H1 (cell line): ENCODE data around the gene RALGDS. TPM values are rescaled to one million over a fixed set of nuclear protein-coding genes. Genes with fewer than 3 reads are reported as not detected.

Experiments used
- CTCF ChIA-PET: fragments of 300-600 bp; sonication (Branson Sonifier 250); formaldehyde crosslinking; loops from one replicate; lab custom pipeline; 2021; ENCODE audit not compliant: partially characterized antibody; lab: Charles Lee
- POLR2A ChIA-PET: fragments of 300-600 bp; sonication (Branson Sonifier 250); formaldehyde crosslinking; loops from one replicate; lab custom pipeline; 2021; ENCODE audit warnings: inconsistent platforms; ENCODE audit not compliant: partially characterized antibody; lab: Charles Lee
- DNase-seq, 2 experiments: peaks; one replicate each; pipeline versions ENCODE4 v3.0.0 to v3.0.0-alpha.2; 2010 to 2022; ENCODE audit warnings: low spot score in 2 of 2, low read depth in 1 of 2, mixed read lengths in 1 of 2
- FAIRE-seq: peaks from 2 replicates; lab custom pipeline; 2011; peaks lifted over from hg19 to GRCh38; lab: Jason Lieb, UNC
- H2AFZ ChIP-seq: 2 replicates; pipeline ENCODE4 v1.8.1; 2012; ENCODE audit warnings: low read length, inconsistent platforms
- H2AK5ac ChIP-seq: 2 replicates; pipeline ENCODE4 v1.6.1; 2013; ENCODE audit warnings: low read depth, low read length
- H2BK120ac ChIP-seq: replicated peaks from 2 replicates; pipeline ENCODE3; 2013; ENCODE audit warnings: low read depth, low read length, inconsistent platforms
- H2BK12ac ChIP-seq: 2 replicates; pipeline ENCODE4 v1.6.1; 2013; ENCODE audit warnings: low read depth, low read length
- H2BK15ac ChIP-seq: 2 replicates; pipeline ENCODE4 v1.6.1; 2013; ENCODE audit warnings: low read length
- H2BK20ac ChIP-seq: 2 replicates; pipeline ENCODE4 v1.6.1; 2013; ENCODE audit warnings: low read length
- H2BK5ac ChIP-seq: 2 replicates; pipeline ENCODE4 v1.6.1; 2013; ENCODE audit warnings: low read depth, low read length
- H3K14ac ChIP-seq: 2 replicates; pipeline ENCODE4 v1.6.1; 2013; ENCODE audit warnings: inconsistent platforms; ENCODE audit not compliant: insufficient read length
- H3K18ac ChIP-seq: 2 replicates; pipeline ENCODE4 v1.6.1; 2013; ENCODE audit warnings: low read length; ENCODE audit errors: extremely low read depth
- H3K23ac ChIP-seq: 2 replicates; pipeline ENCODE4 v1.6.1; 2013; ENCODE audit warnings: inconsistent platforms; ENCODE audit not compliant: insufficient read length
- H3K23me2 ChIP-seq: 2 replicates; pipeline ENCODE4 v1.6.1; 2013; ENCODE audit warnings: low read depth, low read length
- H3K27ac ChIP-seq: 2 replicates; pipeline ENCODE4 v1.6.1; 2011; ENCODE audit warnings: low read depth, low read length, inconsistent platforms
- H3K27me3 ChIP-seq, 4 experiments: replicated peaks in 1 of 4; 1 replicate in 1 of 4; 2 replicates in 3 of 4; pipeline versions ENCODE4 v1.6.1 to v1.8.1; 2011 to 2013; ENCODE audit warnings: low read length in 3 of 4, mild to moderate bottlenecking in 3 of 4, inconsistent platforms in 2 of 4, mixed read lengths in 2 of 4, moderate library complexity in 1 of 4; ENCODE audit not compliant: control insufficient read depth in 3 of 4, insufficient read depth in 3 of 4; ENCODE audit errors: extremely low read depth in 1 of 4
- H3K36me3 ChIP-seq, 4 experiments: 2 replicates each; pipeline versions ENCODE4 v1.6.1 to v1.8.1; 2011 to 2013; ENCODE audit warnings: mild to moderate bottlenecking in 4 of 4, low read length in 3 of 4, moderate library complexity in 2 of 4, control low read depth in 1 of 4, inconsistent platforms in 1 of 4; ENCODE audit not compliant: insufficient read depth in 4 of 4, control insufficient read depth in 2 of 4
- H3K4ac ChIP-seq: replicated peaks from 2 replicates; pipeline ENCODE3; 2013; ENCODE audit warnings: low read length, low read depth, mixed read lengths, inconsistent platforms; ENCODE audit not compliant: insufficient read length
- H3K4me1 ChIP-seq, 4 experiments: replicated peaks in 1 of 4; 1 replicate in 1 of 4; 2 replicates in 3 of 4; pipeline versions ENCODE4 v1.6.1 to v1.8.1; 2011 to 2013; ENCODE audit warnings: low read length in 3 of 4, inconsistent platforms in 2 of 4, mixed read lengths in 1 of 4; ENCODE audit not compliant: insufficient read depth in 4 of 4, control insufficient read depth in 3 of 4
- H3K4me2 ChIP-seq, 2 experiments: 2 replicates each; pipeline versions ENCODE4 v1.6.1 to v1.8.1; 2011 to 2013; ENCODE audit warnings: low read depth in 2 of 2, low read length in 2 of 2, control low read depth in 1 of 2, inconsistent platforms in 1 of 2, mild to moderate bottlenecking in 1 of 2; ENCODE audit not compliant: insufficient read depth in 1 of 2
- H3K4me3 ChIP-seq, 4 experiments: fragments of 200-600, 300-600 bp in 1 of 4; sonication (generic), shearing (Covaris generic), sonication (Bioruptor Twin) in 1 of 4; 2 replicates each; pipeline versions ENCODE4 v1.5.1 to v1.8.1; 2011 to 2016; ENCODE audit warnings: low read length in 4 of 4, low read depth in 3 of 4, control low read depth in 2 of 4, inconsistent platforms in 2 of 4, mild to moderate bottlenecking in 2 of 4, mixed read lengths in 1 of 4, moderate library complexity in 1 of 4; ENCODE audit not compliant: insufficient read depth in 2 of 4; ENCODE audit errors: extremely low read depth in 1 of 4
- H3K56ac ChIP-seq: replicated peaks from 2 replicates; pipeline ENCODE3; 2013; ENCODE audit warnings: low read depth, mild to moderate bottlenecking, mixed read lengths, low read length, inconsistent platforms; ENCODE audit not compliant: insufficient read length
- H3K79me1 ChIP-seq: 2 replicates; pipeline ENCODE4 v1.6.1; 2013; ENCODE audit warnings: low read depth, low read length, control low read depth
- H3K79me2 ChIP-seq, 2 experiments: 2 replicates each; pipeline versions ENCODE4 v1.6.1 to v1.8.1; 2012 to 2013; ENCODE audit warnings: low read length in 2 of 2, mild to moderate bottlenecking in 2 of 2, inconsistent platforms in 1 of 2; ENCODE audit not compliant: insufficient read depth in 2 of 2, control insufficient read depth in 1 of 2
- H3K9ac ChIP-seq, 4 experiments: replicated peaks in 1 of 4; 1 replicate in 1 of 4; 2 replicates in 3 of 4; pipeline versions ENCODE4 v1.6.1 to v1.8.1; 2011 to 2013; ENCODE audit warnings: low read depth in 3 of 4, low read length in 3 of 4, control low read depth in 2 of 4, mild to moderate bottlenecking in 2 of 4, moderate library complexity in 2 of 4, inconsistent platforms in 1 of 4; ENCODE audit errors: extremely low read depth in 1 of 4
- H3K9me3 ChIP-seq, 2 experiments: 2 replicates each; pipeline versions ENCODE4 v1.6.1 to v1.8.1; 2012 to 2013; ENCODE audit warnings: mild to moderate bottlenecking in 2 of 2, moderate library complexity in 2 of 2, control low read depth in 1 of 2, inconsistent platforms in 1 of 2, low read depth in 1 of 2, low read length in 1 of 2, mixed read lengths in 1 of 2; ENCODE audit not compliant: insufficient read depth in 2 of 2
- H4K20me1 ChIP-seq, 2 experiments: replicated peaks in 1 of 2; 2 replicates each; pipeline versions ENCODE3 to v1.8.1; 2011 to 2013; ENCODE audit warnings: inconsistent platforms in 2 of 2, low read length in 2 of 2, mild to moderate bottlenecking in 1 of 2; ENCODE audit not compliant: insufficient read depth in 2 of 2, control insufficient read depth in 1 of 2
- H4K5ac ChIP-seq: 2 replicates; pipeline ENCODE4 v1.6.1; 2013; ENCODE audit warnings: low read length, low read depth, mixed read lengths, inconsistent platforms; ENCODE audit not compliant: insufficient read length
- H4K8ac ChIP-seq: 2 replicates; pipeline ENCODE4 v1.8.0; 2013; ENCODE audit warnings: mild to moderate bottlenecking, moderate library complexity, low read length, inconsistent platforms; ENCODE audit not compliant: insufficient read depth; ENCODE audit errors: extremely low read depth
- H4K91ac ChIP-seq: replicated peaks from 2 replicates; pipeline ENCODE3; 2013; ENCODE audit warnings: low read length, mixed read lengths, inconsistent platforms; ENCODE audit not compliant: insufficient read length
- BACH1 ChIP-seq: IDR thresholded peaks from 2 replicates; pipeline ENCODE4 v1.6.1; 2012; ENCODE audit warnings: low read length, improper control_type of control experiment
- CBX8 ChIP-seq: fragments of 300-800, 300-1000 bp; sonication (generic); IDR thresholded peaks from 2 replicates; pipeline ENCODE4 v1.7.1; 2016; ENCODE audit warnings: low read depth, low read length, borderline replicate concordance
- E2F6 ChIP-seq: IDR thresholded peaks from 2 replicates; pipeline ENCODE4 v1.6.1; 2012; ENCODE audit warnings: inconsistent platforms
- FOSL1 ChIP-seq: IDR thresholded peaks from 2 replicates; pipeline ENCODE4 v1.6.1; 2011; ENCODE audit warnings: mild to moderate bottlenecking, low read depth, low read length, moderate library complexity; ENCODE audit not compliant: insufficient read depth
- GTF2F1 ChIP-seq: IDR thresholded peaks from 2 replicates; pipeline ENCODE4 v1.6.1; 2012; ENCODE audit warnings: low read depth, low read length, improper control_type of control experiment, borderline replicate concordance
- JUN ChIP-seq: IDR thresholded peaks from 2 replicates; pipeline ENCODE4 v1.6.1; 2011; ENCODE audit warnings: low read depth, mild to moderate bottlenecking, improper control_type of control experiment, low read length
- NANOG ChIP-seq: IDR thresholded peaks from 2 replicates; pipeline ENCODE4 v1.6.1; 2011; ENCODE audit warnings: low read length, low read depth, mild to moderate bottlenecking, inconsistent platforms; ENCODE audit not compliant: insufficient read depth, poor library complexity, severe bottlenecking
- SIRT6 ChIP-seq: IDR thresholded peaks from one replicate; pipeline ENCODE4 v1.7.1; 2012; ENCODE audit warnings: low read length, inconsistent platforms
- SP4 ChIP-seq: IDR thresholded peaks from 2 replicates; pipeline ENCODE4 v1.6.1; 2012; ENCODE audit warnings: low read length, inconsistent platforms
- WGBS, 2 experiments: shearing (Covaris generic) in 1 of 2; methylation state at CpG; one replicate each; pipeline versions ENCODE4 v1.1.6 to v1.1.7; 2013 to 2015; ENCODE audit warnings: low lambda C conversion rate in 2 of 2, mixed read lengths in 2 of 2, inconsistent platforms in 1 of 2, low coverage in 1 of 2, missing lambda C conversion rate in 1 of 2; ENCODE audit not compliant: insufficient replicate concordance in 2 of 2, insufficient coverage in 1 of 2, insufficient read length in 1 of 2; ENCODE audit errors: extremely low coverage in 1 of 2, missing lambda C conversion rate in 1 of 2; 5-methylcytosine and 5-hydroxymethylcytosine counted together
- polyA plus RNA-seq, 7 experiments: library from polyadenylated mRNA; depleted of rRNA in 3 of 7; stranded (reverse) in 5 of 7; unstranded in 2 of 7; fragments of >200 nt in 5 of 7; fragments of 200-250 nt in 2 of 7; gene quantifications; 1 replicate in 5 of 7; 2 replicates in 1 of 7; 4 replicates in 1 of 7; pipeline versions ENCODE4 v1.2.1 to v1.2.3, GENCODE V29; 2011 to 2013; ENCODE audit warnings: missing spikeins in 2 of 7, mixed read lengths in 2 of 7
- total RNA-seq: library from RNA; stranded (reverse); fragmentation: NEBNext Ultra II Directional; extraction: Animal tissue kit (Norgen Biotek cat#: 25700); gene quantifications from 2 replicates; pipeline ENCODE4 v1.2.1, GENCODE V29; 2021
- TF ChIP-seq, protein P1 (sequence below): IDR thresholded peaks from 2 replicates; pipeline ENCODE4 v1.6.1; 2011; ENCODE audit warnings: low read depth, mild to moderate bottlenecking, low read length; ENCODE audit not compliant: insufficient read depth
- TF ChIP-seq, protein P2 (sequence below): IDR thresholded peaks from 2 replicates; pipeline ENCODE4 v1.6.1; 2012; ENCODE audit warnings: inconsistent platforms

Gene RALGDS
- total and polyA plus RNA-seq, 2 of the 8 experiments (the other 6 are each of a cell fraction or from before 2014, with no cell fraction given) = 14.5 to 25.5 TPM

DNA sequence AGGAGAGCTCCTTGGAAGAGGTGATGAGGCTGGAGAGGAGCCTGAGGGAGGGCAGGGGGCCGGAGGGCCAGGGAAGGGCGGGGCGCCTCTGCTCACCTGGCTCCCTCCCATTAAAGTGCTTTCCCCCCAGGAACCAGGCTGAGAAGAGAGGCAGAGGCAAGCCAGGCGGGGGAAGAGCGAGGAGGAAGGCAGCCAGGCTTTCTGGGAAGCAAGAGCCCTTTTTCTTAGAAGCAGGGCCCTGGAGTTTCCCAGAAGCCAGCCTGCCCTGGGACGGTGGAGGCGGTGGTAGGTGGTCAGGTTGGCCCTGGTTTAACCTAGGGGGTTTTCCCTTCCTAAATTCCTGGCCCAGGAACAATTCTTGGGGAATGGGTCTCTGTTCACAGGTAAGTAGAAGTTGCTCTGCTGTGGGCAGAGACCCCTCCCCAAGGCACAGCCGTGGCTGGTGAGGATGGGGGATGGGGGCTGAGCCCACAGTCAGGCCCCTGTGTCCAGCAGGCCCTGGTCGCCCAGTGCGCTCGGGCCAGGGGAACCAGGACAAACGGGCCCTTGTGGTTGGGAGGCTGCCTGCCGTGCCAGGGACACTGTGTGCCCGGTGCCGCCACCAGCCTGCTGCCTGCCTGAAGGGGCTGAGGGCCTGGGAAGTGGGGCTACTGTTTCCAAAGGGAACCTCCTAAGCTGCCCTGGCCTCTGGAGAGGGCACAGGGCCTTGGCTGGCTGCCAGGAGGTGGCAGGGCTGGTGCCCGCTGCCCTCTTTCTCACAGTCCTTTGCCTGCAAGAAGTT lies 16.6 kb upstream of the RALGDS start:
- no peak overlapping the region for H4K91ac ChIP-seq
- FAIRE-seq (no peak), DNase-seq (no peak)
- ChIA-PET CTCF (interaction anchor here (1.0 to 4.8 kb wide), 9 partner anchors 8 to 160 kb away, joined by 3 to 31 read pairs (median 3); partner anchors contain the start of gene GFI1B), POLR2A (interaction anchor here (0.8 to 1.4 kb wide), 2 partner anchors 8 to 9 kb away, joined by 3 to 8 read pairs; no protein-coding TSS in a partner anchor)
- no peak overlapping the region for H2BK15ac ChIP-seq
- H3K4me1 ChIP-seq = peaks cover 0 to 13% (median 10%) of the 10 kb centered on the region in 4 experiments; a peak in 5 of 7 replicates
- no peaks in the 10 kb centered on the region for H3K36me3 ChIP-seq
- H3K9me3 ChIP-seq = no peaks in the 10 kb centered on the region
- H4K20me1 ChIP-seq = peaks cover 19 to 39% of the 10 kb centered on the region in 2 experiments
- H3K18ac ChIP-seq = no peak overlapping the region
- no peak overlapping the region for H3K4me2 ChIP-seq
- no peak overlapping the region for H4K8ac ChIP-seq
- H2BK120ac ChIP-seq = no peak overlapping the region
- no peak overlapping the region for H2AFZ ChIP-seq
- no peak overlapping the region for H4K5ac ChIP-seq
- H3K4ac ChIP-seq = no peak overlapping the region
- 93% methylated on average over 12 of the region's 16 CpGs; no CpG with 5 or more reads in 1 of the 2 experiments for WGBS, 2 experiments
- no peak overlapping the region for H2BK5ac ChIP-seq
- no peak overlapping the region for H2BK20ac ChIP-seq
- H3K27me3 ChIP-seq = no peaks in the 10 kb centered on the region
- no peak overlapping the region for H3K27ac ChIP-seq
- H3K79me1 ChIP-seq = peaks cover 8% of the 10 kb centered on the region
- H3K23me2 ChIP-seq = no peaks in the 10 kb centered on the region
- H3K79me2 ChIP-seq = no peaks in the 10 kb centered on the region; a peak in 1 of 4 replicates
- no peak overlapping the region for H3K14ac ChIP-seq
- no peak overlapping the region for H2BK12ac ChIP-seq
- no peak for TF ChIP-seq SP4
- no peak for TF ChIP-seq SIRT6
- no peak for TF ChIP-seq GTF2F1
- TF ChIP-seq BACH1 = no peak
- TF ChIP-seq JUN = no peak
- TF ChIP-seq NANOG = no peak
- TF ChIP-seq, protein P1, sequence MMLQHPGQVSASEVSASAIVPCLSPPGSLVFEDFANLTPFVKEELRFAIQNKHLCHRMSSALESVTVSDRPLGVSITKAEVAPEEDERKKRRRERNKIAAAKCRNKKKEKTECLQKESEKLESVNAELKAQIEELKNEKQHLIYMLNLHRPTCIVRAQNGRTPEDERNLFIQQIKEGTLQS = no peak
- no peak for TF ChIP-seq FOSL1
- no peak for TF ChIP-seq E2F6
- TF ChIP-seq, protein P2, sequence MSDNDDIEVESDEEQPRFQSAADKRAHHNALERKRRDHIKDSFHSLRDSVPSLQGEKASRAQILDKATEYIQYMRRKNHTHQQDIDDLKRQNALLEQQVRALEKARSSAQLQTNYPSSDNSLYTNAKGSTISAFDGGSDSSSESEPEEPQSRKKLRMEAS = no peak
- TF ChIP-seq CBX8 = no peak
- no peak overlapping the region for H3K9ac ChIP-seq
- H3K23ac ChIP-seq = no peak overlapping the region
- no peak overlapping the region for H2AK5ac ChIP-seq
- H3K56ac ChIP-seq = no peak overlapping the region
- H3K4me3 ChIP-seq = no peak overlapping the region
